GM18498 (cell line): Measurements from ENCODE around the gene TBCA.
A peak's percentile ranks its signal among the peaks of the same experiment; 100 is the strongest.
"Not testable (repeated sequence)": the region's sequence is repeated elsewhere in the genome, so short reads cannot be mapped to it uniquely, and the experiment has no call there.

Source experiments
- ATAC-seq: cut with Tn5 transposase; IDR thresholded peaks from one replicate; pipeline ENCODE4 v1.9.1; 2021; ENCODE audit warnings: mild to moderate bottlenecking, moderate library complexity; ENCODE audit not compliant: unreplicated experiment

The TBCA gene

DNA sequence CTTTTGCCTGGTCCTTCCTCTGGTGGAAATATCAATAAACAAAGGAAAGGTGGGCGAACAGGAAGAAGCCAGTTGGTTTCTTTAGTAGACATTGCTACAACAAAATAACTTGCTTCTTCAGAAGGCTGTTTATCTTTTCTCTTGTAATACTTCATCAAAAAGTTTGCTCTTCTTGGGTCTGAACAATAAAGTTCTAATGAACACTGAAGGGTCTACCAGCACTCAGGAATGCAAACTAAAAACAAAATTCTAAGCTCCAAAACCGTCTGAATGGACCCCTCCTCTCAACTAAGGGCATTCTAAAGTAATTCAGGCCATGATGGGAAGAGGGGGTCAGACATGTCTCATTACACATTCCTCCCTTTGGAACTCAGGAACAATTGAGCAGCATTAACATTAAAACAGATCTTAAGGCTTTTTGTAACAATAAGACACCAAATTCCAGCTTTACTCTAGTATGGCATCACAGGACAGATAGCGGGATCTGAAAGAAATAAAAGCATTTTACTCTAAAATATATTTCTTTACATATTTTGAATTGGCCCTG lies 2.3 kb downstream of the TBCA start:
- ATAC-seq, result no peak

DNA sequence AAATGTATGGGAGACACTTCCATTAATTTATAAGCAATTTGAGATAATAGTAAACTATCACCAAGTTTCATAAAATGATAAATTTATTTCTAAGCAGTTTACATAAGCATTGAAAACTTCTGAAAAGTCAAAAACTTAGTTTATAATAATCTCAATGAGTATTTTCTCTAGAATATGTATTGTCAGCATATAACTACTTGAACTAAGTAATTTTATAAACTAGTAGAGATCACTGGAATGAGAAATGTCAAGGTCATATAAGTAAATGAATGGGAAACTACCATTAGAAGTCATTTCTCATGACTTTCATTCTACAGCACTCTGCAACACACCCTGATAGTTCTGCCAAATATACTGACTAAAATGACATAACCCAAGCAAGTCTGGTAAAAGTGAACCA lies 3.4 kb downstream of the TBCA start:
- no peak for ATAC-seq

DNA sequence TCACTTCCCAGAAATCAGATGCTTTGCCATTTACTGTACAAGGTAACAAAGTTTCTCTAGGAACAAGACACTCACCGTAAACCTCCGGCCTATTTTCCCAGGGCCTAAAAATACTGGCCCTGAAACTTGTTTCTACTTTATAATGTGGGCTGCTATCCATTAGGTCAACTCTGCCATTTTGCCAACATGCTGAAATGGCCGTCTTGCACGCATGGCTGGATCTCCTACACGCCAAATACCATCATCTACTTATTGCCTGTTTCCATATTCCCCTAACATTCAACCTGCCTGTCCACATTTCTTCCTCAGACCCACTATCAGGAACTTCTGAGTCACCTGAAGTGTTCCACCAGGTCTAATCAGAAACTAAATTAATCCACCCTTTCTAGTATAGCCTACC lies 4.7 kb downstream of the TBCA start:
- ATAC-seq, result no peak

GRCh38 chr5:77770293-77771005 lies 5.7 kb downstream of the TBCA start:
- no peak for ATAC-seq

- ATAC-seq, result no peak
Observed at GRCh38 chr5:77768978-77769377, 7.2 kb downstream of the TBCA start.

DNA sequence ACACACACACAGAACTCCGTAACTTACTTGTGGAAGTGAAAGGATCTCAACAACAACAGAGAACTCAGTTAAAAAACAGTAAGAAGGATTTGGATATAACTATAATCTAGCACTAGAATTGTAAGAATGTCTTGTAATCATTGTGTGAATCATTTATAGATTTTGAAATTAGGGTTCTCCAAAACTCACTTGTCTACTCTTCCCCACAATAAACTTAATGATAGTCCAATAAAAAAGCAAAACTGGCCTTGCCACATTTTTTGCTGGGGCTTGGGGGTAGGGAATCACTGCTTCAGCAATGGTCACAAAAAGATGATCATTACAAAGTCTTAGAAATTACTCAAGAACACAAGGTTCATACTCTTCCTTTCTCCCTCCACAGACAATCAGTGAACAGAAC lies 8.8 kb downstream of the TBCA start:
- ATAC-seq, result no peak

GRCh38 chr5:77761606-77762005 lies 14.5 kb downstream of the TBCA start:
- no peak for ATAC-seq

DNA sequence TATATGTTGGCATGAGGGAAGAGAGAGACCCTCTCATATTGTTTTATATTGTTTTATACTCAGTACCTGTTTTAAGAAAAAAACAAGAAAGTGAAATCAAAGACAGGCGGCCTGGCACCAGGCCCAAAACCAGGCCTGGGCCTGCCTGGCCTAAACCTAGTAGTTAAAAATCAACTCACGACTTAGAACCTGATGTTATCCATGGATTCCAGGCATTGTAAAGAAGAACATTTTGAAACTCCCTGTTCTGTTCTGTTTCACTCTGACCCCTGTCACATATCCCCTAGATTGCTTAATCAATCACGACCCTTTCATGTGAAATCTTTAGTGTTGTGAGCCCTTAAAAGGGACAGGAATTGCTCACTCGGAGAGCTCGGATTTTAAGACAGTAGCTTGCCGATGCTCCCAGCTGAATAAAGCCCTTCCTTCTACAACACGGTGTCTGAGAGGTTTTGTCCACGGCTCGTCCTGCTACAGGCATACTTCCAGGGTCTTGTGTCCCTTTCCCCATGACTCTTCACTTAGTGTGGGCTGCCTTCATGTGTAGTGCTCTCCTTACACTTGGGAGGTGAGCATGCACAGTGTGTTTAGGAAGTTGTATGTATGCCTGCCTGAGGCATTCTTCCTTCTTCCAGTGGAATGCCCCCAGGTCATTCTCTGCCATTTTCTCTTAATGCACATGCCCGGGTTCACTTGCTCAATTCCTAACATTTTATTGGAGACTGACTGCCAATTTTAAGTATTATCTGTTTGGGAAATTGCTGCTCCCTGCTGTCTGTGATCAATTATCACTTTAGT lies 17.8 kb downstream of the TBCA start:
- ATAC-seq, result no peak

DNA sequence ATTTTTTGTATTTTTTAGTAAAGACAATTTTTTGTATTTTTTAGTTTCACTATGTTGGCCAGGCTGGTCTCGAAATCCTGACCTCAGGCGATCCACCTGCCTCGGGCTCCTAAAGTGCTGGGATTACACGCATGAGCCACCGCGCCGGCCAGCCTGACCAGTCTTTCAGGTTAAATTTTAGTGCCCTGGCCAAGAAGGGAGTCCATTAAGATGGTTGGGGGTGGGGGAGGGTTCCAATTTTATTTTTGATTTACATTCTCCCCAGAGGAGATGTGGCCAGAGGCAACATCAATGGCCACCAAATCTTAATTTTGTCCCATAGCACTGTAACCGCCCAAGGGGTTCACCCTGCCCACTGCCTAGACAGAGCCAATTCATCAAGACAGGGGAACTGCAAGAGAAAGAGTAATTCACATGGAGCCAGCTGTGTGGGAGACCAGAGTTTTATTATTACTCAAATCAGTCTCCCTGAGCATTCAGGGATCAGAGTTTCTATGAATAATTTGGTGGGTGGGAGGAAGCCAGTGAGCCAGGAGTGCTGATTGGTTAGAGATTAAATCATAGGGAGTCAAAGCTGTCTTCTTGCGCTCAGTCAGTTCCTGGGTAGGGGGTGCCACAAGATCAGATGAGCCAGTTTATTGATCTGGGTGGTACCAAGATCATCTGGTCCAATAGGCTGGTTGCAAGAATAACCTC lies 24.7 kb downstream of the TBCA start:
- no peak for ATAC-seq

DNA sequence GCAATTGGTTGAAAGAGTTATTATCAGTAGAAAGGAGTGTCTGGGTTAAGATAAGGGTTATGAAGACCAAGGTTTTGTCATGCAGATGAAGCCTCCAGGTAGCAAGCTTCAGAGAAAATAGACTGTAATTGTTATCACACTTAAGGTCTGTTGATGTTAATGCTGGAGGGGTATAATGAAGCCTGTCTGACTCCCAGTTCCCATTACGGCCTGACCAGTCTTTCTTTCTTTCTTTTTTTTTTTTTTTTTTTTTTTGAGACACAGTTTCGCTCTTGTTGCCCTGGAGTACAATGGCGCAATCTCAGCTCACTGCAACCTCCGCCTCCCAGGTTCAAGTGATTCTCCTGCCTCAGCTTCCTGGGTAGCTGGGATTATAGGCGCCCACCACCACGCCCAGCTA lies 25.2 kb downstream of the TBCA start:
- ATAC-seq, result not testable (repeated sequence)

DNA sequence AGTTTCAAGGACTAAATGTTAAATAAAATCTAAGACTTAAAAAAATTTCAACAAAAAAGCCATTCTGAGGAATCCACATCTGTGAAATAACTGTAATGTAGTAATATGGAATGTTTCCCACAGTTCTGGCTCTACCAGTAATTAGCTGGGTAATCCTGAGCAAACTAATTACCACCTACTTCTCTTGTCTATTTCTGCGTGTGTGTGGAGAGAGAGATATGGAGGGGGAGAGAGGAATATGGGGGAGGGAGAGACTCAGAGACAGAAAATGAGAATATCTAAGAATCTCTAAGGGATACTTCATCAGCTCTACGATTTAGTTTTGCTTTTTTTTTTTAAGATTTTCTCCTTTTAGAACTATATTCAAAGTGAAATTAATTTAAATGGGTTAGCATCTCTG lies 28.0 kb downstream of the TBCA start:
- no peak for ATAC-seq

DNA sequence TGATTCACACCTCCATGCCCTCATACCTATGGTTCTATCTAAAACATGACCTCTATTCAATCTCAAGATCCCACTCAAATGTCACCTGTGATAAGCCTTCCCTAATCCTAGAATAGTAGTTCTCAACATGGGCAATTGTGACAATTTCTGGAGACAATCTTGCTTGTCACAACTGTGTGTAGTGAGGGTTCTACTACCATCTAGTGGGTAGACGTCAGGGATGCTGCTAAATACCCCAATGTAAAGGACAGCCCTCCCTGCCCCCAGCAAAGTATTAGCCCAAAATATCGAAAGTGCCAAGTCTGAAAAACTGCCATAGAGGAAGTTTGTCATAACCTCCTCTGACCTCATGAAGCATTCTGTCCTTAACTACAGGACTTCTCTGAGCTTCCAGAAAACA lies 32.0 kb downstream of the TBCA start:
- no peak for ATAC-seq

DNA sequence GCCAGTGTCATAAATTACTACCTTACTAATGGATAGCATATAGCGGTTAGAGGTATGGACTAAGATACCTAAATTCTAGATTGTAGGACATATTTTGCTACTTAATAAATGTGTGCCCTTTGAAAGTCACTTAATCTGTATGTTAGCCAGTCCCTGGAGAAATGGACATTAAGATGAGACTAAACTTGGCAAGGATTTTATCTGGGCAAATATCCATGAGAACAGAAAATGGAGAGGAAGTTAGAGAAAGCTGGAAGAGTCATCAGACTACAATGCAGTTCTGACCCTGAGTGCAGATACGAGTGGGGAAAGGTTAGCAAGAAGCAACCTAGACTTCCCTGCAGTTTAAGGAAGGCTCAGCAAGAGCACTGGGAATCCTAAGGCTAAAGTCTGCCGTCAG lies 33.0 kb downstream of the TBCA start:
- no peak for ATAC-seq

DNA sequence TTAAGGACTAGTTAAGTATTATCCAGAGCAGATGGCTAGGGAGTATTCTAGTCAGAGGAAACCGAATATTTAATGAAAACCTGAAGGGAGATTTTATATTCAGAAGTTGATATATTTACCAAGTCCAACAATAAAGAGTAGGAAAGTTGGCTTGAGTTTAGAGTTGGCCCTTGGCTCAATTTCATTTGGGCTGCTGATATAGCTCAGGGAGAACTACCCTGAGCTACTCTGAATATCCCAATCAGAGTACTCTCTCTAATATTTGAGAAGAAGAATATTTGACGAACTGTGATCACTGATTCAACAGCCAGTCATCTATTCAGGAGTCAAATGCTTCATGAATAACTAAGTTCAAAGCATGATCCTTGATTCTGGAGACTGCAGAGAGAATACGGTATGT lies 34.5 kb downstream of the TBCA start:
- no peak for ATAC-seq

- no peak for ATAC-seq
Observed at GRCh38 chr5:77734885-77735284, 41.3 kb downstream of the TBCA start.

DNA sequence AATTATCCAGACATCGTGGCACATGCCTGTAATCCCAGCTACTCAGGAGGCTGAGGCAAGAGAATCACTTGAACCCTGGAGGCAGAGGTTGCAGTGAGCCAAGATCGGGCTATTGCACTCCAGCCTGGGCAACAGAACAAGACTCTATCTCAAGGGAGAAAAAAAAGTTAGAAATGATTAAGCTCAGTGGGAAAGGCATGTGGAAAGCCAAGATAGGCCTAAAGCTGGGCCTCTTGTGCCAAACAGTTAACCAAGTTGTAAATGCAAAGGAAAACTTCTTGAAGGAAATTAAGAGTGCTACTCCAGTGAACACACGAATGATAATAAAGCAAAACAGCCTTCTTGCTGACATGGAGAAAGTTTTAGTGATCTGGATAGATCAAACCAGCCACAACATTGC lies 43.0 kb downstream of the TBCA start:
- no peak for ATAC-seq

DNA sequence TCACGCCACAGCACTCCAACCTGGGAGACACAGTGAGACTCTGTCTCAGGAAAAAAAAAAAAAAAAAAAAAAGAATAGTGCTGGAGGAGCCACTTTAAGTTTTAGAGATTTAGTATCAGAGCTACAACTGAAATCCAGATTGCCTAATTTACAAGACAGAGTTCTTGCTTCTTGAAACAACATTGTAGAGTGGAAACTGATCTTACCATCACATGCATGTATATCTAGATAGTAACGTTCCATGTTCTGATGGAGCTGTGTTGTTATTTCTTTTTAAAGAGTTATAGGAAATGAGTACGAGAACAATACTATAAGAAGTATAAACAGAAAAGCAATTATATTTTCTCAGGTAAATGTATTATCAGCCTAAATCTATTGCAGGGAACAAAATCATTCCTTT lies 48.9 kb downstream of the TBCA start:
- no peak for ATAC-seq

DNA sequence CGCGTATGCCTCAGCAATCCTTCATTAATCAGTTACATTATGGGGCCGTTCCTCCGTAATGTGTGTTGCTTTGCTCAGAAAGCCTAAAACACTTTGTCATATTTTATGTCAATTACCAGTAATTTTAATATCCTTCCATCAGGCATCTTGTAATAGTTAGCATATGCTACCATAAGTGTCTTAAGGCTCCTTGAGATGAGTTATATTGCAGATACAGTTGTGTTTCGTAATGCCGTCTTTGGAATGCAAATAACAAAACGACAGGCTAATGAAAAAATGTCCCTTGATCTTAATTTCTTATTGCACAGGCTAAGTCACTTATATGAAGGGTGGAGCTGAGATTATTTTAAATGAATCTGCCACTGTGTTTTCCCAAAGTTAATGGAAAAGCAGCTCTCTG lies 50.5 kb downstream of the TBCA start:
- ATAC-seq, result no peak

DNA sequence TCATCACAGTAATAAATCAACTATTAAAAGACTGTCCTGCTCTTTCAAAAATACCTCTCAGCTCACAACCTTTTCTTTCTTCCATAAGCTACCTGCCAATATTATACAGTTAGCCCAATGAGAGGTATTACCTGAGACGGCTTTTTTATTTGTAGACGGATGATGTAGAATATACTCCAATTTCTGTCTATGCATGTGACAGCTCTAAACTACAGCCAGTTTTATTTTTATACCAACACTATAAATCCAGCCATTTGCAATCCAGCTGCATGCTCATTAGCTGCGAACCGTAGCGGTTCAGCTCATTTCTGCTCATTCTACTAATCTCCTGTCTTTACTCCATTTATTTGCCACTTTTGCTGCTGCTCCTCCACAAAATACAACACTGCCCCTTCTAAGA lies 51.2 kb downstream of the TBCA start:
- ATAC-seq, result no peak

DNA sequence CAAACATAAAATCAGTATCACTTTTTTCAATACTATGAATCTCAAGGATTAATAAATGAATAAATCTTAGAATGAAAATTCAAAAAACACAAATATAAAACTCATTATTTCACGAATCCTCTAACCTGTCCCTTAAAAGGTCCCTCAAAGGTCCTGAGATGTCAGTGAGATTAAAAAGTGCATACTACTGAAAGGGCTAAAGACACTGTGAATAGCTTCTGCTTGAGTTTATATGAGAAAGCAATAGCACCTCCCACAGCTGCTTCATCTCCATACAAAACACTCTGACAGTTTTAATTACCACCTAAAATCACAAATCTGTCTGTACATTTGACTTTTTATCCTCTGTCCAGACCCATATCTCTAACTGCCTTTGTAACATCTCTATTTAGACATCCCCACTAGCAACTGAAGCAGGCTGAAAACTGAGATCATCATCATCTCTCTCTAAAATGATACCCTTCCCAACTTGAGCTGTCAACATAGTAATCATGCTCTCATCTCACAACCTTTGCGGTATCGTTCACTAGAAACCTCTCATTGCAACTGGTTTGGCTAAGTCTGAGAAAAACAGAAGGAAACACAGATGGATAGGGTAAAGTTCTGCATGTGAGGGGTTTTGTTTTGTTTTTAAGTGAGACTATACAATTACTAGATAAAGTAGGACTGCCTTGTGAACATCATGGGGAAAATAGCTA lies 56.3 kb downstream of the TBCA start:
- no peak for ATAC-seq

DNA sequence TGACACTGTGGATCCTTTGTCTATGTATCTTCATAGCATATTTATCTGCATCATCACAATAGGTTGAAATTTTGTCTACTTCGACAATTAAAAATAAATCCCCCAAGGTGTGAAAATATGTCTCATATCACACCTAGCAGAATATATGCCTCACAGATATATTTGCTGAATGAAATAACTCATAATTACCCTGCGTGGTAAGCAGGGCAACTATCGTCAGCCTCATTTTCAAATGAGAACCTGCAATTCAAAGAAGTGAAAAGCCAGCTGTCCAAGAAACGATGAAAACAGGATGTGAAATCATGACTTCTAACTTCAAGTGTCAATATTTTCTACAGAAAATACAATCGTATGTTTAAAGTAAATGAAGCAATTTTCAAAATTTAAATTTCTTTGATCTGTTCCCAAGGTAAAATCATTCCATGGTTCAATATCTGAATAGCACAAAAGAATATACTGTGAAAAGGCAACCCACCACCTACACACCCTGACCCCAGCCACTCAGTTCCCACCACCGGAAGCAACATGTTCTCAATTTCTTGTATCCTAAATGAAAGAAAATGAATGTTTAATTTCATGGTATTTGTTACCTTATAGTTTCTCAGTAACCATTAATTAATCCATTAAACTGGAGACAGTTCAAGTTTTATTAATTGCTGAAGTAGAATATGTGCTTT lies 57.1 kb downstream of the TBCA start:
- ATAC-seq, result peak; percentile 82
